ENCODE results near the gene PRAC1. TPM values are rescaled to one million over a fixed set of nuclear protein-coding genes. Genes with fewer than 3 reads are reported as not detected.
A peak's percentile ranks its signal among the peaks of the same experiment; 100 is the strongest.

PRAC1 gene
- total RNA-seq, 2 donors from 2014 or later: not detected

DNA sequence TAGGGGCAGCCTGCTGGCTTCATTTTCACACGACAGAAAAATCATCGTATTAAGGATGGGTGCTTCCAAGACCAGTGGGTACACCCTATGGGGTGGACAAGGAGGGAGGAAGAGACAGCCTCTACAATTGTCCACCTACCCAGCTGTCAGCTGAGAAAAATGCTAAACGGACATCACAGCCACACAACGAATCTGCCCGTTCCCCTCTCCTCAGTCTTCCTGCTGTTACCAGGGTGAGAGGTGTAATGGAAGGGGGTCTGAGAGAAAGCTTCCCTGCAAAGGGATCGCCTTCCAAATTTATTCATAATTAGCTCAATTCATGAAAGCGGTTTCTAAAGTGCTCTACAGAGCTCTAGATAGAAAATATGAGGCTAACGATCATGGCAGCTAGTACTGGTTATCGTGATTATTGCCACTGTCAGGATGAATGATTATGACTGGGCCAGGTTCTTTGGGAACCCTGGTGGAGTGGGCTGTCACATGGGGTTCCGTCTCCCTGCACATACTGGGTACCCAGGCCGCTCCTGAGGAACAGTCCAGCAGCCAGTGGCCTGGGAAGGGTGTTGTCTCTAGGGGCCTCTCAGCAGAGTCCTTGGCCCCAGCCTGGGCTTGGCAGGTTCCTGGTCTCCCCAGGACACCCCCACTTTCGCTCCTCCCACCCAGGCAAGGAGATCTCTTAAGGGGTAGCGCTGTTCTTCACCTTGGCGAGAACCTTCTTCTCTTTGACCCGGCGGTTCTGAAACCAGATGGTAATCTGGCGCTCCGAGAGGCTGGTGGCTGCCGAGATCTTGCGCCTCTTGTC is 4.0 kb upstream of the PRAC1 start:
- no peak overlapping the region for H3K27ac Mint-ChIP-seq
- peaks cover 53 to 80% of the 10 kb centered on the region in 2 donors for H3K27me3 Mint-ChIP-seq
- H3K4me1 Mint-ChIP-seq (ENCODE audit: low read depth in 2 of 2): peaks cover 22 to 30% of the 10 kb centered on the region in 2 donors

DNA sequence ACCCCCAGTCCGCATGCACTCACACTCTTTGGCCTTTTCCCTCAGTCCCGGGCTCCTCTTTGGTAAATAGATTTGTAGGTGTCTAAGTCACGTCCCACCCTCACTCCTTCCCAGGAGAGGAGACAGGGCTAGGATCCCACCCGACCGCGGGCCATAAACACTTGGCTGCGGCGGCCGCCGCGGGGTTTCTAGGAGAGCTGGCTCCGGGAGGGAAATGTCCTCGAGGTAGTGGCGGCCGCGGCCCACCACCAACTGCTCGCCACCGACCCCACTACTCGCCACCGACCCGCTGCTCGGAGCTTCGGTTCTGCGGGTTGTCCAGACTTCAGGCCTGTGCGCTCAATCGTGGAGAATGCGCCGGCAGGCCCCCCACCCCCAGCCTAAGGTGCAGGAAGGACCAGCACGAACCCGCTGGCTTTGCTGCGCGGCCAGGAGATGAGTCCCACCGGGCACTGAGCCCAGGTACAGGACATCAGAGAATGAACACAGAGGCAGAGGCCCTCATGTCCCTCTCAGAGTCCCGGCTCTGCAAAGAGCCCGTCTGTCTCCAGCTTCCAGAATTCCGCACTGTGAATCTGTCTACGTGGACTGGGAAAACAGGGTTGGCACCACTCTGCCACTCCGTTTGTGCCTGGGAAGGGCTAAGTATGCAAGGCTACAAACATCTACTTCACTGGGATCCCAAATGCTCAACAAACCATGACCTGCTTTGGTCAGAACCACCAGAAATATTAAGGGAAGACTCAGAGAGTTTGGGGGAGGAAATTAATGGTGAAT is 3.2 kb upstream of the PRAC1 start:
- ATAC-seq: no peak
- H3K27me3 Mint-ChIP-seq: peaks cover 56 to 79% of the 10 kb centered on the region in 2 donors
- H3K4me1 Mint-ChIP-seq (ENCODE audit: low read depth in 2 of 2): peaks cover 22 to 35% of the 10 kb centered on the region in 2 donors
- DNase-seq (ENCODE audit: low spot score): no peak
- no peak overlapping the region for H3K27ac Mint-ChIP-seq
- peaks cover 4% of the 10 kb centered on the region for H3K36me3 Mint-ChIP-seq
- no peaks in the 10 kb centered on the region for H3K9me3 Mint-ChIP-seq
- H3K4me3 Mint-ChIP-seq: peak overlapping the region; percentile 67

More for the DNA sequence above, 4.0 kb upstream of the PRAC1 start:
- ATAC-seq (no peak), DNase-seq (ENCODE audit: low spot score) (no peak)
- Mint-ChIP-seq H3K36me3 (peaks cover 4% of the 10 kb centered on the region), H3K9me3 (no peaks in the 10 kb centered on the region), H3K4me3 (no peak overlapping the region)

DNA sequence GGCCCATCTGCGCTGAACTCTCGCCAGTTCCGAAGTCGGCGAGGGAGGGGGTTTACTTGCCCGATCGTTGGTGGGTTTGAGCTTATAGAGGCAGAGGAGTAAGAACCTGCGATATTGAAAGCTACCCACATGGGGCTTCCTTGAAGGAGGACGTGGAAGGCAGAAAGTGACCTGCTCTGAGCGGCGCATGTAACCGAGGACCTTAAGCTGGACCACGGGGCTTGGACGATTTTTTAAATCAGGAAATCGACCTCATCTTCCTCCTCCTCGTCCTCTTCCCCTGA is 2.6 kb upstream of the PRAC1 start:
- DNase-seq (ENCODE audit: low spot score) (no peak), ATAC-seq (no peak)
- H3K9me3 Mint-ChIP-seq: no peaks in the 10 kb centered on the region
- no peaks in the 10 kb centered on the region for H3K36me3 Mint-ChIP-seq
- H3K27ac Mint-ChIP-seq: no peak overlapping the region
- peak overlapping the region; percentile 67 for H3K4me3 Mint-ChIP-seq
- H3K4me1 Mint-ChIP-seq (ENCODE audit: low read depth in 2 of 2): peaks cover 27 to 39% of the 10 kb centered on the region in 2 donors
- H3K27me3 Mint-ChIP-seq: peaks cover 55 to 79% of the 10 kb centered on the region in 2 donors

DNA sequence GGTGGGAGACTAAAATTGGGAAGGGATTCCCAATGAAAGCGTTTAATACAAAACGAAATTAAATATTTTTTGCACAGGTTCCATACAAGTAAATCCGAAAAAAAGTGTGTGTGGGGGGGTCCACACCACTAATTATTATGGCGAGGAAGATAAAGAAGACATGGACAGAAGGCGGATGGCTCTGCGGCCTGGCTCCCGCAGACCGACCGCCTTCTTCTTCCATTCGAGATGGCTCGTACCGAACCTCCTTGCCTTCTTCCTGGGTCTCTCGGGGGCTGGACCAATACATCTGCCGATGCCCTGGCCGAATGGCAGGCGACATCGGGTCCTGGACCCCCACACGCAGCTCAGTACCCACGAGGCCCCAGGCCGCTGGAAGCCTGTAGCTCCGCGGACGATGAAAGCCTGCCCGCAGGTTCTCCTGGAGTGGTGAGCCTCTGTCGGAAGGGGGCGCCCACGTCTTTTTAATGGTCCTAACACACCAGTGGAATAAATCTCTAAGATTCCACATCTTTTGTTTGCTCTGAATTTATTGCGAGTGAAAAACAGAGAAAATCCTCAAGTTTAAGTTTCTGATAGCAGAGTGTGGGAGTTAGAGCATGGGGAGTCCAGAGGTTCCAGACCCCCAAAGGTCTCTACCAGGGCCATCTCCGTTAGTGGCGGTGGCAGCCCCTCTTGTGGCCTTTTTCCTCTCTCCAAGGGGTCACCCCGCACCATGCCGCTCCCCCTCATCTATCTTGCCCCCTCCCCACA is 2.1 kb upstream of the PRAC1 start:
- ATAC-seq (peak; percentile 70 to 78), DNase-seq (ENCODE audit: low spot score) (peak; percentile 76)
- Mint-ChIP-seq H3K27ac (peak overlapping the region; percentile 53 to 85), H3K27me3 (peaks cover 52 to 74% of the 10 kb centered on the region in 2 donors), H3K4me3 (peak overlapping the region; percentile 83), H3K36me3 (no peaks in the 10 kb centered on the region), H3K4me1 (ENCODE audit: low read depth in 2 of 2) (peaks cover 27 to 36% of the 10 kb centered on the region in 2 donors), H3K9me3 (no peaks in the 10 kb centered on the region)

DNA sequence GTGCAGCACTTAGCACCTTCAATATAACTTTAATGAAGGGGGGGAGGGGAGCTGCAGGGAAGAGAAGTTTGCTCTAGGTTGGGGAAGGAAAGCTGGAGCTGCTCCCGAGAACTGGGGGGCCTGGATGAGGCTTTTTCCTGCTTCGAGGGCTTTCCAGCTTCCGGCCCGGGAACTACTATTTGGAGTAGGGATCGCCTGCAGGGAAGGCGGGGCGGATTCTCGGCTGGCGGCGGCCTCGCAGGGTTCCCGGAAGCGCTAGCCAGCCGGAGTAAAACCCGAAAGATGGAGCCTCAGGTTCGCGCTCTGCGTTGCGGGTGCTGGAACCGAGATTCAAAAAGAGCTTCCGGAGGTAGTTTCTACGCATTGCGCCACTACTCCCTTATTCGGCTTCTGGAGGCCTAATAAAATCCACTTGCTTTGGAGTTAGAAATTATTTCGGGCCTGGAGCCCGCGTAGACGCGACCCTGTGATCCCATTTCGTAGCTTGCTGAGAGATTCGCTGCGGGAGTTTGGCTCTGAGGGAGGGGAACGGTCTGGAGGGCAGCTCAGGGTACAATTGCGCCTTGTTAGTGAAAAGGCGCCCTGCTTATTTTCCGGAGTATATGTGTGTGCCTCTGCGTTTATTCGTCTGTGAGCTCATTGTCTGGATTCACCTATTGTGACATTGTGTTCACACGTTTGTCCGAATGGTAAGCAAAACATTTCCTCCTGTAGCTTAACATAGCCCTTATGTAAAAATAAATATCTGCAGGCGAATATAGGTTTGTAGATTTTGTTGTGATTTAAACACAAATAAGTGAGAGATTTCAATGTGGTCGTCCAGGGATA is 1.3 kb upstream of the PRAC1 start:
- Mint-ChIP-seq H3K36me3 (no peaks in the 10 kb centered on the region), H3K4me3 (peak overlapping the region; percentile 83), H3K27me3 (peaks cover 50 to 69% of the 10 kb centered on the region in 2 donors), H3K27ac (peak overlapping the region; percentile 53 to 85), H3K9me3 (no peaks in the 10 kb centered on the region), H3K4me1 (ENCODE audit: low read depth in 2 of 2) (peaks cover 22 to 33% of the 10 kb centered on the region in 2 donors)
- ATAC-seq: peak in 1 of 2 donors; percentile 57
- DNase-seq (ENCODE audit: low spot score): peak; percentile 68

DNA sequence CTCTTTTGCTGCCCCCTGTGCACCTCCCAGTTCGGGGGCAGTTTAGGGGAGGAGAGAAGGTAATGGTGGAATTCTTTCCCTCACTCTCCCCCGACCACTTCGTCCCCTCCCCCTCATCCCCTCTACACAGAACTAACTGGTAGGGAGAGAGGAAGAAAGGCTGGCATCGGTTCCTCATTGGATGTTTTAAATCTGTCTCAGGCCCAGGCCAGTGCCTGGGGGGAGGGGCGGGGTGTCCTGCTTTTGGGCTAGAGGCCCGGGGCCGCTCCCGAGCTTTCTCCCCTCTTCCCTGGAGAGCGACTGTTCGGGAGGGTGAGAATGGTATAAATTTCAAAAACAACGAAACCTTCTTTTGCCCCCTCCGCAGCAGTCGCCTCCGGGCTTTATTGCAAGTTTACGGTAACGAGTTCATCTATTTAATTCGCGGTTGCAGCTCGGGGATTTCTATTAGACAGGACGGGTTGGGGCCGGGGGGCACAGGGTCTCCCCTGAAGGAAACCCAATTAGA is 651 bp upstream of the PRAC1 start, which contains the start of gene PRAC2:
Gene PRAC2 (plus strand): TSS at position 271 of the 508 bp plus-strand sequence. CDS start 1,226 bp downstream, outside the sequence.
- Mint-ChIP-seq H3K36me3 (no peaks in the 10 kb centered on the region), H3K27me3 (peaks cover 55 to 70% of the 10 kb centered on the region in 2 donors), H3K4me3 (peak within 1 kb of the TSS; percentile 83), H3K9me3 (no peaks in the 10 kb centered on the region), H3K4me1 (ENCODE audit: low read depth in 2 of 2) (peaks cover 20 to 36% of the 10 kb centered on the region in 2 donors), H3K27ac (peak within 1 kb of the TSS; percentile 53 to 85)
- ATAC-seq: no peak
- DNase-seq (ENCODE audit: low spot score): no peak

DNA sequence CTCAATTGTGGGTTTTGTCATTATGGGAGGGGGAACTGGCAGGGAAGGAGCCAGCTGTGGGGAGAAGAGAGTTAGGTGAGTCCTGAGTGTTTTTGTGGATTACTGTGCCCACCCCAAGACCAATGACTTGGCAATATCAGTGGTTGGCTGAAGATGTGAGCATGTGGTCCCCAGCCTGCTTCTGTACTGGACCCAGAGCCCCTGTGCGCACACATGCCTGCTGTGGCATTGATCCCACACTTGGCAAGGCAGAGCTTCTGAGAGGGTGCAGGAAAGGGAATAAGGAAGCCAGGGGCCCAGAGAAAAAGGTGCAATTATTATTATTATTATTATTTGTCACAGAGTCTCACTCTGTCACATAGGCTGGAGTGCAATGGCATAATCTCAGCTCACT is 1.3 kb downstream of the PRAC1 start:
- H3K4me1 Mint-ChIP-seq (ENCODE audit: low read depth in 2 of 2): peaks cover 20 to 38% of the 10 kb centered on the region in 2 donors
- no peak overlapping the region for H3K4me3 Mint-ChIP-seq
- H3K27me3 Mint-ChIP-seq: peaks cover 44 to 60% of the 10 kb centered on the region in 2 donors
- H3K9me3 Mint-ChIP-seq: no peaks in the 10 kb centered on the region
- DNase-seq (ENCODE audit: low spot score) (no peak), ATAC-seq (no peak)
- peak overlapping the region in 1 of 2 donors; percentile 27 for H3K27ac Mint-ChIP-seq
- H3K36me3 Mint-ChIP-seq: no peaks in the 10 kb centered on the region

DNA sequence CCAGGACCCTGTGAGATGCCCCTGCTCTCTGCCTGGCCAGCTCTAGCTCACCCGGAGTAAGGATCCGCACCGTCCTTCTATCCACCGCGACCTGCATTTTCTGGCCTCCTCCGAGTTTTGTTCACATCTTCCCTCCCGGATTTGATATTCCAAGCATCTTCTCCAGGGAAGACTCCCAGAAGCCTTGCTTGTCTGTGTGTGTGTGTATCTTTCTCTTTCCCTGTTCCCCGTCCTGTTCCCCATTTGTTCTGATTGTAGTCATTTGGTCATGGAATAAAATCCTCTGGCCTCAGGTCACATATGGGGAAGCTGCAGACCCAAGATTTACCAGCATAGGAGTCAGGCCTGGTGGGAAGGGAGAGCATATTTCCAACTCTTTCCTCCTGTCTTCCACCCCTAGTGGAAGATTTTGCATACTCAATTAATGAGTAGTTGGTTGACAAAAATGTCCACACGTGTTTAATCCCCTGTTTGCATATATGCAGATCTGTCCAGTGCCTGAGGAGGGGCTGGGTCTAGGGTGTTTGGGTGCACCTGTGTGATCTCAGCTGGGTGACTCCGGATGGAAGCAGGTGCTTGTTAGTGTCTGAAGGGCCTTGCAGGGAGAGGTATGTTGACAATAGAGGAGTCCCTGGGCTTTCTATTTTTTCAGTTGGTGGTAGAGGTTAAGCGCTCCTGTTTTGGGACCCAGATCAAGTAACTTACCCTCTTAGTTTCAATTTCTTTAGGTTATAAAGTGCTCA is 1.9 kb downstream of the PRAC1 start:
- Mint-ChIP-seq H3K4me3 (peak overlapping the region; percentile 58), H3K4me1 (ENCODE audit: low read depth in 2 of 2) (peaks cover 20 to 38% of the 10 kb centered on the region in 2 donors), H3K36me3 (no peaks in the 10 kb centered on the region), H3K27me3 (peaks cover 41 to 57% of the 10 kb centered on the region in 2 donors), H3K9me3 (no peaks in the 10 kb centered on the region), H3K27ac (peak overlapping the region; percentile 3 to 27)
- DNase-seq (ENCODE audit: low spot score) (no peak), ATAC-seq (no peak)

DNA sequence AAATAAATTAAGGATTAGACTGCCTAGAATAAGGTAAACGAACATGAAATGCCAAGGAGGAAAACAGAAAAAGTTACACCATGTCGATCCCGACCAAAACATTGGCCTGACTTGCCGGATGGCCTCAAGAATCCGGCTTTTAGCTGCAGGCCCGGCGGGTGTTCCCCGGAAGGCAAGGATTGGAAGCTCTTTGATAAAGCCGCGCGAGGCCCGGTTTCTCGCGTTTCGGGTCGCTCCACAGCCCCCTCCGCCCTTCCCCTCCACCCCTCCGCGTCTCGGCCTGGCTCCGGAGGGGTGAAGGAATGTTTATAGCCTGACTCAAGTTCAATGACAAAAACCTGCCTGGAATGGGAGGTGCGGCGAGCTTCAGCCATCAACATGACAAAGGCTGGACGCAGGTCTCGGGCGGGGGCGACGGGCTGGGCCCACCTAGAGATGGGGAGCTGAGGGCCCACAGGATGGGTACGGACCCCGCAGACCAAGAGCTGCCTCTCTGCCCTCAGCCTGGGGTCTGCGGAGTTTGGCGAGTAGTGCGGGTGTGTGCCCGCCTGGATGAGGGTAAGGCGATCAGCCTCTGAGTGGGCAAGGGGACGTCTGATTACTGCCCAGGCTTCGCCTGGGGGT is 2.6 kb downstream of the PRAC1 start:
- no peaks in the 10 kb centered on the region for H3K36me3 Mint-ChIP-seq
- no peak overlapping the region for H3K4me3 Mint-ChIP-seq
- ATAC-seq: no peak
- no peaks in the 10 kb centered on the region for H3K9me3 Mint-ChIP-seq
- DNase-seq (ENCODE audit: low spot score): no peak
- peaks cover 15 to 34% of the 10 kb centered on the region in 2 donors for H3K4me1 Mint-ChIP-seq (ENCODE audit: low read depth in 2 of 2)
- H3K27ac Mint-ChIP-seq: no peak overlapping the region
- peaks cover 37 to 54% of the 10 kb centered on the region in 2 donors for H3K27me3 Mint-ChIP-seq

DNA sequence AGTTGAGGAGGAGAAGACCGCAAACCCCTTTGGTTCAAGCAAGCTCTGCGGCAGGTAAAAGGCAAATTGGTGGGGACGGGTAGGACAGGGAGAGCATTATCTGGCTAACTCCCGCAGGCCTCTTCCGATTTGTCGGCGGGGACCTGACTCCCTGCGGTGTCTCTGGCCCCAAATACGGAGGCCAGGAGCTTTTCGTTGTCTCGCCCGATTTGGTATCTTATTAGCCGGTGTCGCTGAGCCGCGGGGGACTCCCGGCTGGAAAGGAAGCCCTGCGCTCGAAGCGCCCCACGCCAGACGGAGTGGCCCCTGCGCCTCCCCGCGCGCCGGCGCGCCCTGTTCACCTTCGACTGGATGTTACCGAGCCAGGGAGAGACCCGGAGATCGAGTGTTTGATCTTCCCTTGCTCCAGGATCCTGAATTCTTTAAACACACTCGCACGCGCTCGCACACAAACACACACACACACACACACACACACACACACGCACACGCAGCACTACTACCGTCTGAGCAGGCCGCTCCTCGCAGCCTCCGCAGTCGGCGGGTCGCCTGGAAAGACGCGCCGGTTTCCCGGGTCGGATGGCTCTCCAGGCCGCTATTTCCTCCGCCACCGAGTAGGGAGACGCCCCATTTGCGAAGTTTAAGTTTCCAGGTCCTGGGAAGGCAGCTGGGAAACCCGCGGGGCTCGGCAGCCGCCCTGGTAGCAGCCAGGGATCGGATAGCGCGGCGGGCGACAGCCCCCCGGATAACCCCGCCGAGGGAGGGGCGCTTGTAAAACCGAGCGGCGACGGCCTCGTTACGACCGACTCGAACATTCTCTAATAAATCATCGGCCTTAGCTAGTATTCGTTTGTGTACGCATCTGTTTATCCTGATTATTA is 3.3 kb downstream of the PRAC1 start:
- H3K9me3 Mint-ChIP-seq: no peaks in the 10 kb centered on the region
- H3K4me3 Mint-ChIP-seq: no peak overlapping the region
- H3K36me3 Mint-ChIP-seq: no peaks in the 10 kb centered on the region
- DNase-seq (ENCODE audit: low spot score) (no peak), ATAC-seq (peak in 1 of 2 donors; percentile 28)
- H3K27ac Mint-ChIP-seq: no peak overlapping the region
- H3K27me3 Mint-ChIP-seq: peaks cover 34 to 54% of the 10 kb centered on the region in 2 donors
- H3K4me1 Mint-ChIP-seq (ENCODE audit: low read depth in 2 of 2): peaks cover 9 to 27% of the 10 kb centered on the region in 2 donors

DNA sequence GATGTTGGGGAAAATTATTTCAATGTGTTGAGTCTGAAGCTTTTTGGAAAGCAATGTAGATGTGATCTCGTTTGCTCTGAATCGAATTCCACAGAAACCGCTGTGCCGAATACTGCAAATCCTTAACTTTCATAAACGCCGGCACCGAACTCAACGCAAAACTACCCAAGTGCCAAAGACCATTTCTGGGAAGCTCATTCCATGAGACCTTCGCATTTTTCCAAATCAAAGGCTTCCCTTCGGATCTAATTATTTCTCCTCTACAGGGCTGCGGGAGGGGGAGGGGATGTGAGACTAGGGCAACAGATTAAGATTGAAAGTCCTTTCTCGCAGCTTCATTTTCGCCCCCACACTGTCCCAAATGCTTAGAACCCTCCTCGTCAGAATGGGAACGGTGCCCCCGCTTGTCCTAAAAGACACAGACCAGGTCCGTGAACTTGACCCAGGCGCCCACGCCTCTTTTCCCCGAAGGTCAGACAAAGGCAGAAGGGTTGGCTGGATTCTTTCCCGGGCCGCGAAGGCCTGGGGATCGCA is 4.0 kb downstream of the PRAC1 start:
- DNase-seq (ENCODE audit: low spot score) (no peak), ATAC-seq (no peak)
- no peak overlapping the region for H3K27ac Mint-ChIP-seq
- peaks cover 5 to 20% of the 10 kb centered on the region in 2 donors for H3K4me1 Mint-ChIP-seq (ENCODE audit: low read depth in 2 of 2)
- no peaks in the 10 kb centered on the region for H3K9me3 Mint-ChIP-seq
- H3K4me3 Mint-ChIP-seq: no peak overlapping the region
- H3K36me3 Mint-ChIP-seq: no peaks in the 10 kb centered on the region
- H3K27me3 Mint-ChIP-seq: peaks cover 32 to 54% of the 10 kb centered on the region in 2 donors

Measured in natural killer cell treated with Interleukin-12 subunit alpha and Interleukin-12 subunit beta and Interleukin-15 and Interleukin-18, amount 100 ng/mL, for 72 hours (primary cell).